H9 (cell line): Measurements from ENCODE around the gene DNAJB6. TPM values are rescaled to one million over a fixed set of nuclear protein-coding genes. Genes with fewer than 3 reads are reported as not detected.
A peak's percentile ranks its signal among the peaks of the same experiment; 100 is the strongest.

ENCODE experiments used
- DNase-seq: peaks from one replicate; pipeline ENCODE4 v3.0.0-alpha.2; 2017
- H2AFZ ChIP-seq: one replicate; pipeline ENCODE4 v1.6.1; 2013; ENCODE audit warnings: mild to moderate bottlenecking, low read length, control low read depth, moderate library complexity
- H2AK5ac ChIP-seq: 2 replicates; pipeline ENCODE4 v1.6.1; 2013; ENCODE audit warnings: low read length, control low read depth, mixed read lengths; ENCODE audit not compliant: insufficient read length
- H2BK120ac ChIP-seq: one replicate; pipeline ENCODE4 v1.6.1; 2013; ENCODE audit warnings: low read depth, mild to moderate bottlenecking, low read length, control low read depth, inconsistent platforms; ENCODE audit not compliant: poor library complexity, severe bottlenecking
- H2BK12ac ChIP-seq: 2 replicates; pipeline ENCODE4 v1.6.1; 2013; ENCODE audit warnings: low read length, control low read depth, mixed read lengths, low read depth; ENCODE audit not compliant: insufficient read length
- H2BK15ac ChIP-seq: 2 replicates; pipeline ENCODE4 v1.6.1; 2013; ENCODE audit warnings: low read depth, low read length, control low read depth
- H2BK20ac ChIP-seq: one replicate; pipeline ENCODE4 v1.6.1; 2013; ENCODE audit warnings: low read depth, mild to moderate bottlenecking, low read length, control low read depth, inconsistent platforms; ENCODE audit not compliant: poor library complexity, severe bottlenecking
- H2BK5ac ChIP-seq: 2 replicates; pipeline ENCODE4 v1.6.1; 2013; ENCODE audit warnings: low read length, control low read depth, mixed read lengths; ENCODE audit not compliant: insufficient read length
- H3K14ac ChIP-seq: 2 replicates; pipeline ENCODE4 v1.6.1; 2013; ENCODE audit warnings: low read length, control low read depth; ENCODE audit not compliant: insufficient read depth
- H3K18ac ChIP-seq: 2 replicates; pipeline ENCODE4 v1.6.1; 2013; ENCODE audit warnings: low read depth, mild to moderate bottlenecking, mixed read lengths, low read length, control low read depth; ENCODE audit not compliant: insufficient read length
- H3K23ac ChIP-seq: 2 replicates; pipeline ENCODE4 v1.6.1; 2013; ENCODE audit warnings: low read length, control low read depth, mixed read lengths, low read depth; ENCODE audit not compliant: insufficient read length
- H3K23me2 ChIP-seq: 2 replicates; pipeline ENCODE4 v1.6.1; 2013; ENCODE audit warnings: low read depth, mild to moderate bottlenecking, mixed read lengths, low read length, control low read depth; ENCODE audit not compliant: insufficient read length, poor library complexity, severe bottlenecking
- H3K27ac ChIP-seq: 2 replicates; pipeline ENCODE4 v1.5.1; 2013; ENCODE audit warnings: low read length, control low read depth, mixed read lengths, low read depth; ENCODE audit not compliant: insufficient read length
- H3K27me3 ChIP-seq: 2 replicates; pipeline ENCODE4 v1.6.1; 2013; ENCODE audit warnings: low read length, control low read depth, inconsistent platforms; ENCODE audit not compliant: insufficient read depth
- H3K4ac ChIP-seq: 2 replicates; pipeline ENCODE4 v1.6.1; 2013; ENCODE audit warnings: low read depth, mild to moderate bottlenecking, control low read depth, inconsistent platforms, low read length, moderate library complexity
- H3K4me1 ChIP-seq: 2 replicates; pipeline ENCODE4 v1.6.1; 2013; ENCODE audit warnings: low read length, control low read depth, inconsistent platforms; ENCODE audit not compliant: insufficient read depth
- H3K4me2 ChIP-seq: 2 replicates; pipeline ENCODE4 v1.6.1; 2013; ENCODE audit warnings: low read length, control low read depth, mixed read lengths; ENCODE audit not compliant: insufficient read length, insufficient read depth
- H3K56ac ChIP-seq: 2 replicates; pipeline ENCODE4 v1.6.1; 2013; ENCODE audit warnings: low read depth, mild to moderate bottlenecking, mixed read lengths, low read length, control low read depth; ENCODE audit not compliant: insufficient read length
- H3K79me1 ChIP-seq: 2 replicates; pipeline ENCODE4 v1.6.1; 2013; ENCODE audit warnings: low read depth, mild to moderate bottlenecking, moderate library complexity, low read length, control low read depth, inconsistent platforms; ENCODE audit not compliant: insufficient read depth, poor library complexity, severe bottlenecking
- H3K79me2 ChIP-seq: 2 replicates; pipeline ENCODE4 v1.6.1; 2013; ENCODE audit warnings: low read length, control low read depth, inconsistent platforms; ENCODE audit not compliant: insufficient read depth
- H3K9ac ChIP-seq: 2 replicates; pipeline ENCODE4 v1.6.1; 2013; ENCODE audit warnings: low read length, control low read depth, mixed read lengths; ENCODE audit not compliant: insufficient read length; ENCODE audit errors: extremely low read depth
- H3K9me3 ChIP-seq: one replicate; pipeline ENCODE4 v1.6.1; 2013; ENCODE audit warnings: low read depth, low read length, inconsistent platforms; ENCODE audit not compliant: control insufficient read depth
- H3T11ph ChIP-seq: one replicate; pipeline ENCODE4 v1.6.1; 2013; ENCODE audit warnings: mild to moderate bottlenecking, low read length, control low read depth, inconsistent platforms
- H4K20me1 ChIP-seq: one replicate; pipeline ENCODE4 v1.6.1; 2013; ENCODE audit not compliant: control insufficient read depth, insufficient read length, insufficient read depth
- H4K5ac ChIP-seq: 2 replicates; pipeline ENCODE4 v1.6.1; 2013; ENCODE audit warnings: low read depth, mild to moderate bottlenecking, mixed read lengths, low read length, control low read depth; ENCODE audit not compliant: insufficient read length
- H4K8ac ChIP-seq: replicated peaks from 2 replicates; pipeline ENCODE4 v1.6.1; 2013; ENCODE audit warnings: low read length, control low read depth, mixed read lengths, low read depth; ENCODE audit not compliant: insufficient read length
- H4K91ac ChIP-seq: 2 replicates; pipeline ENCODE4 v1.6.1; 2013; ENCODE audit warnings: low read depth, mild to moderate bottlenecking, moderate library complexity, mixed read lengths, low read length, control low read depth; ENCODE audit not compliant: insufficient read length
- H3K27ac Mint-ChIP-seq, 3 experiments: 2 replicates in 2 of 3; 3 replicates in 1 of 3; pipeline ENCODE4 v1.8.0; 2020 to 2021; ENCODE audit warnings: mixed read lengths in 3 of 3, mild to moderate bottlenecking in 1 of 3, moderate library complexity in 1 of 3
- H3K27me3 Mint-ChIP-seq: 2 replicates; pipeline ENCODE4 v1.8.0; 2021; ENCODE audit warnings: low read depth, mild to moderate bottlenecking, moderate library complexity, mixed read lengths
- H3K36me3 Mint-ChIP-seq, 3 experiments: 2 replicates in 2 of 3; 3 replicates in 1 of 3; pipeline ENCODE4 v1.8.0; 2020 to 2021; ENCODE audit warnings: low read depth in 3 of 3, mixed read lengths in 3 of 3; ENCODE audit not compliant: insufficient read depth in 1 of 3
- H3K4me1 Mint-ChIP-seq, 2 experiments: 2 replicates each; pipeline ENCODE4 v1.8.0; 2020; ENCODE audit warnings: mixed read lengths in 2 of 2
- H3K4me3 Mint-ChIP-seq, 2 experiments: 2 replicates in 1 of 2; 3 replicates in 1 of 2; pipeline ENCODE4 v1.8.0; 2020 to 2021; ENCODE audit warnings: mild to moderate bottlenecking in 2 of 2, mixed read lengths in 2 of 2, moderate library complexity in 1 of 2
- H3K9me3 Mint-ChIP-seq, 2 experiments: 2 replicates in 1 of 2; 3 replicates in 1 of 2; pipeline ENCODE4 v1.8.0; 2020; ENCODE audit warnings: mild to moderate bottlenecking in 2 of 2, mixed read lengths in 2 of 2, moderate library complexity in 1 of 2
- CTCF ChIP-seq: fragments of 200-600 bp; sonication (generic); conservative IDR thresholded peaks from 3 replicates; pipeline ENCODE4 v1.8.0; 2021; ENCODE audit warnings: antibody characterized with exemption, mild to moderate bottlenecking
- WGBS: extraction: QIAGEN DNeasy Blood & Tissue Kit; methylation state at CpG from one replicate; pipeline ENCODE4 v1.1.7; 2013; ENCODE audit warnings: missing lambda C conversion rate, low lambda C conversion rate, mixed read lengths; ENCODE audit not compliant: insufficient read length; ENCODE audit errors: extremely low coverage; 5-methylcytosine and 5-hydroxymethylcytosine counted together
- total RNA-seq: library from RNA; stranded (reverse); gene quantifications from 2 replicates; pipeline ENCODE4 v1.2.1, GENCODE V29; 2021

Gene DNAJB6
- total RNA-seq, 1 experiment from 2014 or later: 215 TPM

GRCh38 chr7:157310676-157311185, 26.1 kb upstream of the DNAJB6 start:
- Histone ChIP-seq H3K23ac (no peak overlapping the region), H2AFZ (no peak overlapping the region), H3K14ac (peak overlapping the region; percentile 37), H4K91ac (peak overlapping the region; percentile 68), H4K20me1 (no peaks in the 10 kb centered on the region), H2BK20ac (peak overlapping the region; percentile 85), H2BK15ac (no peak overlapping the region), H2BK5ac (peak overlapping the region; percentile 33), H4K8ac (no peak overlapping the region), H3K4me1 (peaks cover 14% of the 10 kb centered on the region), H4K5ac (peak overlapping the region; percentile 15), H2BK120ac (peak overlapping the region; percentile 66), H3T11ph (peak overlapping the region; percentile 3), H3K4ac (peak overlapping the region; percentile 77), H2AK5ac (no peak overlapping the region), H3K79me1 (no peaks in the 10 kb centered on the region), H3K18ac (peak overlapping the region; percentile 76), H3K27ac (peak overlapping the region; percentile 98), H2BK12ac (no peak overlapping the region), H3K27me3 (no peaks in the 10 kb centered on the region), H3K4me2 (peak overlapping the region; percentile 10), H3K23me2 (no peaks in the 10 kb centered on the region), H3K9me3 (no peaks in the 10 kb centered on the region), H3K9ac (peak overlapping the region; percentile 20), H3K56ac (no peak overlapping the region), H3K79me2 (no peaks in the 10 kb centered on the region; the same call in 1 of the 2 replicates)
- Mint-ChIP-seq H3K27ac (peak overlapping the region; percentile 98 to 100 (median 99)), H3K4me3 (peak overlapping the region in 1 of 2 experiments; percentile 63; a peak in 3 of 5 replicates), H3K36me3 (no peaks in the 10 kb centered on the region; a peak in 1 of 7 replicates), H3K9me3 (peaks cover 0 to 4% of the 10 kb centered on the region in 2 experiments; a peak in 2 of 5 replicates), H3K4me1 (peaks cover 43 to 51% of the 10 kb centered on the region in 2 experiments), H3K27me3 (0 out of 2 replicates have a peak, but pooled peaks cover 1% of the 10 kb centered on the region)
- no CpG with 5 or more reads among the region's 7 CpGs for WGBS
- DNase-seq: peak; percentile 83
- TF ChIP-seq CTCF: no peak
